GM19351 (cell line): ENCODE results near the gene DISP1.

Source experiments
- ATAC-seq: cut with Tn5 transposase; IDR thresholded peaks from one replicate; pipeline ENCODE4 v1.9.1; 2021; ENCODE audit warnings: mild to moderate bottlenecking, moderate library complexity; ENCODE audit not compliant: unreplicated experiment

Gene DISP1

GRCh38 chr1:222861062-222861461, 46.2 kb downstream of the DISP1 start:
- ATAC-seq, result no peak
